MCF 10A (cell line): ENCODE measurements around the gene KCNJ2. TPM values are rescaled to one million over a fixed set of nuclear protein-coding genes. Genes with fewer than 3 reads are reported as not detected.

ENCODE experiments used
- BruUV-seq: library from RNA; stranded (reverse); fragments of 400-500 nt; replicated peaks from 2 replicates; lab custom pipeline; 2021; lab: Mats Ljungman, UMichigan
- CTCF ChIA-PET: fragments of 300-600 bp; sonication (Branson Sonifier 250); formaldehyde crosslinking; extraction: SDS; loops from one replicate; lab custom pipeline; 2021; ENCODE audit warnings: antibody characterized with exemption, inconsistent platforms; lab: Yijun Ruan, JAX
- POLR2A ChIA-PET: fragments of 300-600, 350-650 bp; sonication (Branson Sonifier 250); formaldehyde crosslinking; extraction: SDS; loops from one replicate; lab custom pipeline; 2020; ENCODE audit warnings: antibody characterized with exemption, inconsistent platforms; lab: Yijun Ruan, JAX
- DNase-seq: peaks from one replicate; pipeline ENCODE4 v3.0.0-alpha.2; 2018; ENCODE audit not compliant: unreplicated experiment
- H3K27ac Mint-ChIP-seq: one replicate; pipeline ENCODE4 v1.8.0; 2022; ENCODE audit warnings: mild to moderate bottlenecking, low read depth, mixed read lengths; ENCODE audit not compliant: unreplicated experiment
- H3K27me3 Mint-ChIP-seq: one replicate; pipeline ENCODE4 v1.8.0; 2022; ENCODE audit warnings: mixed read lengths; ENCODE audit not compliant: insufficient read depth, unreplicated experiment
- H3K36me3 Mint-ChIP-seq: one replicate; pipeline ENCODE4 v1.8.0; 2022; ENCODE audit warnings: mild to moderate bottlenecking, moderate library complexity, mixed read lengths; ENCODE audit not compliant: insufficient read depth, unreplicated experiment
- H3K4me1 Mint-ChIP-seq: one replicate; pipeline ENCODE4 v1.8.0; 2022; ENCODE audit warnings: mixed read lengths; ENCODE audit not compliant: insufficient read depth, unreplicated experiment
- H3K4me3 Mint-ChIP-seq: one replicate; pipeline ENCODE4 v1.8.0; 2022; ENCODE audit warnings: mild to moderate bottlenecking, moderate library complexity, mixed read lengths; ENCODE audit not compliant: unreplicated experiment
- H3K9me3 Mint-ChIP-seq: one replicate; pipeline ENCODE4 v1.8.0; 2022; ENCODE audit warnings: mixed read lengths; ENCODE audit not compliant: unreplicated experiment
- intact Hi-C: fragments of 100-400 bp; cut with micrococcal nuclease; formaldehyde crosslinking; loops from 2 replicates; pipeline ENCODE4 v1.14.1; 2022
- total RNA-seq: library from RNA; stranded (reverse); gene quantifications from 2 replicates; pipeline ENCODE4 v1.2.3, GENCODE V29; 2022
- TF ChIP-seq, protein P1 (sequence below): fragments of 200-600 bp; IDR thresholded peaks from one replicate; pipeline ENCODE4 v1.8.0; 2022; ENCODE audit warnings: antibody characterized with exemption, mild to moderate bottlenecking; ENCODE audit not compliant: unreplicated experiment

KCNJ2 gene
- total RNA-seq, 1 experiment from 2014 or later: 0.19 TPM

DNA sequence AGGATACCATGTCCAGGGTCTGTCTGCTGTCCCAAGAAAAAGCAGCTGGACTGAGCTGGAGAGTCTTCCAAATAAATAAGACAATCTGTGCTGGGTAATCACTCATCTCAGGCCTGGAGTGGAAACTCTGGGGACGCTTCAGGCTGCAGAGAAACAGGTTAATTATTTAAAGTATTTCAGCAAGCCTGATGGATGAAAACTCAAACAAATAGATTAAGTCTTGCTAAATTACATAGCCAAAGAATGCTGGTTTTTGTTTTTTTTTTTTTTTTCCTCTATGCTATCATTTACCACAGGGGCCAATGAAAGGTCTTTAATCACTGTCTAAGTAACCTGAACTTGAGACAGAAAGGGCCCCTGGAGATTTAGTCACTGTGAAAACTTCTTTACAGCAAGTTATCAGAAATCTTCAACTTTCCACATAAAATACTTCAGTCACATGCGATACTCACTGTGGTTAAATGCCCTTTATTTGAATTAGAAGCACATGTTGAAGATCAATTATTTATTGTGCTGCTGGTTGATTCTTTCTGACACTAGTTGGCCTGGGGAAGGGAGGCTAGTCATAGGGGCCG is 31.0 kb upstream of the KCNJ2 start:
- Mint-ChIP-seq H3K9me3 (no peaks in the 10 kb centered on the region), H3K27ac (peak overlapping the region; percentile 98), H3K4me1 (peaks cover 28% of the 10 kb centered on the region), H3K27me3 (no peaks in the 10 kb centered on the region), H3K36me3 (peaks cover 6% of the 10 kb centered on the region), H3K4me3 (peak overlapping the region; percentile 77)
- no TSS peak for BruUV-seq
- POLR2A ChIA-PET: interaction anchor here (0.6 to 4.5 kb wide), 27 partner anchors 11 to 538 kb away, joined by 3 to 70 read pairs (median 4); partner anchors contain the start of gene KCNJ2
- DNase-seq: no peak
- intact Hi-C loops: loop anchor here (2.0 to 5.0 kb wide), 2 partner anchors 276 to 376 kb away; no protein-coding TSS in a partner anchor
- TF ChIP-seq, protein P1, sequence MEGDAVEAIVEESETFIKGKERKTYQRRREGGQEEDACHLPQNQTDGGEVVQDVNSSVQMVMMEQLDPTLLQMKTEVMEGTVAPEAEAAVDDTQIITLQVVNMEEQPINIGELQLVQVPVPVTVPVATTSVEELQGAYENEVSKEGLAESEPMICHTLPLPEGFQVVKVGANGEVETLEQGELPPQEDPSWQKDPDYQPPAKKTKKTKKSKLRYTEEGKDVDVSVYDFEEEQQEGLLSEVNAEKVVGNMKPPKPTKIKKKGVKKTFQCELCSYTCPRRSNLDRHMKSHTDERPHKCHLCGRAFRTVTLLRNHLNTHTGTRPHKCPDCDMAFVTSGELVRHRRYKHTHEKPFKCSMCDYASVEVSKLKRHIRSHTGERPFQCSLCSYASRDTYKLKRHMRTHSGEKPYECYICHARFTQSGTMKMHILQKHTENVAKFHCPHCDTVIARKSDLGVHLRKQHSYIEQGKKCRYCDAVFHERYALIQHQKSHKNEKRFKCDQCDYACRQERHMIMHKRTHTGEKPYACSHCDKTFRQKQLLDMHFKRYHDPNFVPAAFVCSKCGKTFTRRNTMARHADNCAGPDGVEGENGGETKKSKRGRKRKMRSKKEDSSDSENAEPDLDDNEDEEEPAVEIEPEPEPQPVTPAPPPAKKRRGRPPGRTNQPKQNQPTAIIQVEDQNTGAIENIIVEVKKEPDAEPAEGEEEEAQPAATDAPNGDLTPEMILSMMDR: no peak
- CTCF ChIA-PET: interaction anchor here (0.5 to 8.2 kb wide), 4 partner anchors 150 to 610 kb away, joined by 3 to 90 read pairs (median 4); no protein-coding TSS in a partner anchor

DNA sequence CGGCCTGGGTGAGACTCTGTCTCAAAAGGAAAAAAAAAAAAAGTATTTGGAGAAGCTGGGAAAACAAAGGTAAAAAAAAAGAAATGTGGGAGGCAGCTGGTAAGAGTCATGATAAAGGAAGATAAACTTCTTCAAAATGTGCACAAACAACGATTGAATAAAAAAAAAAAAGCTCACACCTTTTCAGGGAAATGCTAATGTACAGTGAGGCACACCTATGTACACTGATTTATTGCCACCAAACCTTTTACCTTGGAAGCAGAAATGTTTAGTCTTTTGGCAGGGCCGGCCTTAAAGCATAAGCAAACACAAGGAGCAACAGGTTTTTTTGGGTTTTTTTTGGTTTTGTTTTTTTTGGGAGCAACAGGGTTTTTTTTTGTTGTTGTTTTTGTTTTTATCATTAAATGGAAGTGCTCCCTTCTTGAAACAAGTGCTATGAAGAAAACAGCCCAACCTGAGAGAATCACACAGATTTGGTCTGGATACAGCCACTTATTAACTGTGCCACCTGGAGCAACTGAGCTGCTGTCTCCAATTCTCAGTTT is 29.8 kb upstream of the KCNJ2 start:
- DNase-seq: no peak
- H3K27me3 Mint-ChIP-seq: no peaks in the 10 kb centered on the region
- H3K4me1 Mint-ChIP-seq: peaks cover 28% of the 10 kb centered on the region
- no peaks in the 10 kb centered on the region for H3K9me3 Mint-ChIP-seq
- intact Hi-C loops: loop anchor here (2.0 to 5.0 kb wide), 2 partner anchors 277 to 377 kb away; no protein-coding TSS in a partner anchor
- no TSS peak for BruUV-seq
- H3K4me3 Mint-ChIP-seq: no peak overlapping the region
- TF ChIP-seq, protein P1: no peak
- no peak overlapping the region for H3K27ac Mint-ChIP-seq
- ChIA-PET CTCF (interaction anchor here (0.5 to 8.2 kb wide), 6 partner anchors 55 to 611 kb away, joined by 3 to 90 read pairs (median 4); no protein-coding TSS in a partner anchor), POLR2A (interaction anchor here (0.8 to 4.5 kb wide), 4 partner anchors 10 to 531 kb away, joined by 3 to 70 read pairs (median 4); no protein-coding TSS in a partner anchor)
- H3K36me3 Mint-ChIP-seq: peaks cover 6% of the 10 kb centered on the region

DNA sequence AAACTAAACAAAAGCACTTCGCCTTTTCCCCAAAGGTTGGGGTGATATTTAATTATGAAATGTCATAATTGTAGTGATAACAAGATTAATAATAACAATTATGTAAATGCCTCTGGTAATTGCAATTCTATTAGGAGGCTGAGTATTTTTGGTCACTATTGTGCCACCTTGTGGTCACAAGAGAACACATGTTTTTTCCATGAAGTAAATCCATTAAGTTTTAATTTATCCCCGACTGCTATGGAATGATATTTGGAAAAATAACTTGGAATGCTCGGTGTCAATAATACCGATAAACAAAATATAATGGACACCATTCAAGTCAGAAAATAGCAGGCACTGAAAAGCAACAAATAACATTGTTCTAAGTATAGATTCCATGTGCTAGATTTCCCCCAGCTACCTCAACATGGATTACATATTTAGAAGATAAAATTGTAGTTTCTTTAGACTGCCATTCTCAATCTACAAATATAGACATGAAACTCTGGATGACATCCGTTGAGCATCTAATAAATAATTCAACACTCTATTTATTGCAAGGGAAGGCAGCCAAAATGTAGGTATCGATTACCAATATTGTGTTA is 25.0 kb upstream of the KCNJ2 start:
- peak; percentile 49 for DNase-seq
- Mint-ChIP-seq H3K4me1 (no peaks in the 10 kb centered on the region), H3K27me3 (no peaks in the 10 kb centered on the region), H3K4me3 (no peak overlapping the region), H3K9me3 (no peaks in the 10 kb centered on the region), H3K36me3 (peaks cover 11% of the 10 kb centered on the region), H3K27ac (peak overlapping the region; percentile 33)
- TF ChIP-seq, protein P1: peak; percentile 44
- intact Hi-C loops: loop anchor here (1.0 to 5.0 kb wide), 6 partner anchors 408 to 618 kb away; no protein-coding TSS in a partner anchor
- BruUV-seq: no TSS peak
- CTCF ChIA-PET: interaction anchor here (0.6 to 8.2 kb wide), 14 partner anchors 22 to 620 kb away, joined by 3 to 90 read pairs (median 3); no protein-coding TSS in a partner anchor
- POLR2A ChIA-PET: interaction anchor here (0.6 to 3.2 kb wide), 5 partner anchors 126 to 537 kb away, joined by 3 to 9 read pairs (median 3); no protein-coding TSS in a partner anchor

DNA sequence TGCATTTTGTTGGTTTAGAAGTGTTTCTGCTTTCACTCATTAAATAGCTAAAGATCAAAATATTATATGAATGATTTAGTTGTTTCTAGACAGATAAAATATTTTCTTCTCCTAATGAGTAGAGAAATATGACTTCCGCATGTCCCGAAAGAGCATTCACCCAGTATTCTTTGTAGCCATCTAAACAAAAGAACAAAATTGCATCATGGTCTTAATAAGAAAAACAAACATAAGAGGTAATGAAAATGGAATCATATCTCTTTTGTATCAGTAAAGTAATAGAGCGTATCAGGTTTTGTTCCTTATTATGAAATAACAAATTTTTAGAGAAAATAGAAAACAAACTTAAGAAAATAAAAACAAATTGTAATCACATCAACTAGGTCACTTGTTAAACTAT is 16.1 kb upstream of the KCNJ2 start:
- DNase-seq: no peak
- no peaks in the 10 kb centered on the region for H3K27me3 Mint-ChIP-seq
- TF ChIP-seq, protein P1: no peak
- no peaks in the 10 kb centered on the region for H3K4me1 Mint-ChIP-seq
- no peak overlapping the region for H3K4me3 Mint-ChIP-seq
- peaks cover 4% of the 10 kb centered on the region for H3K36me3 Mint-ChIP-seq
- CTCF ChIA-PET: interaction anchor here (1.2 to 1.7 kb wide), 2 partner anchors 399 to 544 kb away, joined by 6 to 7 read pairs; no protein-coding TSS in a partner anchor
- POLR2A ChIA-PET: no interaction called here
- H3K27ac Mint-ChIP-seq: no peak overlapping the region
- intact Hi-C loops: no loop called here
- no TSS peak for BruUV-seq
- H3K9me3 Mint-ChIP-seq: no peaks in the 10 kb centered on the region
